ENCODE data around the gene HS6ST1. TPM values are rescaled to one million over a fixed set of nuclear protein-coding genes. Genes with fewer than 3 reads are reported as not detected.

Gene HS6ST1
- total RNA-seq, 2 donors from 2014 or later: 19.0 to 25.8 TPM

DNA sequence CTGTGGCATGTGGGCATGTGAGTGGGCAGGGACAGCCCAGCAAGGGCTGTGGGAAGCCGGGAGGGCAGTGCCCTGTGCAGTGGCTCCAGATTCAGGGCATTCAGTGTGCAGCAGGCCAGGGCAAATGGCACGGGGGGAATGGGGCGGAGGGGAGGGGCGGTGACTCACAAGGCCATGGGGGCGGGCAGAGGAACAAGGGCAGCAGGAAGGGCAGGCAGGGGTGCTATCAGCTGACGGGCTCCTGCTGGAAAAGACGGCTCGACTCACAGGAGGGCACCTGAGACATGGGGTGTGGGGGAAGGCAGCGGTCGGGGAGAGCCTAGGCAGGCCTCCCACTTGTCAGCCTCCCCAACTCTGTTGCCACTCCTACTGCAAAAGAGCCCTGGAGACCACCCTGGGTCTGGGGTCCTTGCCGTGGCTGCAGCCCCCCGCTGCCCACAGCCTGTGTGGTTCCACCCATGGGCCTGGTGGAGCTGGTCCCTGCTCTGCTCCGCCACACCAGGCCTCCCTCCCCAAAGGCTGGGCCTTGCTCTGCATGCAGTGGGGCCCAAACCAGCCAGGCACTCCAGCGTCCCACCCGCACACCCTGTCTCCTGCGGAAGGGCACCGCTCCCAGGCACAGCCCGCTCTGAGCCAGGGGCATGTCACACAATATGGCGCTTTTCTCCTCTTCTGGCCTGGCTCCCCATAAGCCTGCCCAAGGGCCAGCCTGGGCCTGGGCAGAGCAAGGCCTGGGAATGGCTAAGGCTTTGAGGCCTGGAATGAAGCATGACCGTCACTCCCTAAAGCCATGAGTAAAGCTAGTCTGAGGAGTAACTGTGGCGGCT lies 25.9 kb downstream of the HS6ST1 start:
- no peaks in the 10 kb centered on the region for H3K4me1 ChIP-seq
- no peaks in the 10 kb centered on the region for H3K36me3 ChIP-seq
- DNase-seq (ENCODE audit: low spot score): no peak
- TF ChIP-seq, protein P1, sequence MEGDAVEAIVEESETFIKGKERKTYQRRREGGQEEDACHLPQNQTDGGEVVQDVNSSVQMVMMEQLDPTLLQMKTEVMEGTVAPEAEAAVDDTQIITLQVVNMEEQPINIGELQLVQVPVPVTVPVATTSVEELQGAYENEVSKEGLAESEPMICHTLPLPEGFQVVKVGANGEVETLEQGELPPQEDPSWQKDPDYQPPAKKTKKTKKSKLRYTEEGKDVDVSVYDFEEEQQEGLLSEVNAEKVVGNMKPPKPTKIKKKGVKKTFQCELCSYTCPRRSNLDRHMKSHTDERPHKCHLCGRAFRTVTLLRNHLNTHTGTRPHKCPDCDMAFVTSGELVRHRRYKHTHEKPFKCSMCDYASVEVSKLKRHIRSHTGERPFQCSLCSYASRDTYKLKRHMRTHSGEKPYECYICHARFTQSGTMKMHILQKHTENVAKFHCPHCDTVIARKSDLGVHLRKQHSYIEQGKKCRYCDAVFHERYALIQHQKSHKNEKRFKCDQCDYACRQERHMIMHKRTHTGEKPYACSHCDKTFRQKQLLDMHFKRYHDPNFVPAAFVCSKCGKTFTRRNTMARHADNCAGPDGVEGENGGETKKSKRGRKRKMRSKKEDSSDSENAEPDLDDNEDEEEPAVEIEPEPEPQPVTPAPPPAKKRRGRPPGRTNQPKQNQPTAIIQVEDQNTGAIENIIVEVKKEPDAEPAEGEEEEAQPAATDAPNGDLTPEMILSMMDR (IDR thresholded peaks at IDR 0.05): no peak
- no peak overlapping the region for H3K4me3 ChIP-seq
- no peaks in the 10 kb centered on the region for H3K27me3 ChIP-seq
- no peaks in the 10 kb centered on the region for H3K9me3 ChIP-seq
- no peak overlapping the region for H3K27ac ChIP-seq

DNA sequence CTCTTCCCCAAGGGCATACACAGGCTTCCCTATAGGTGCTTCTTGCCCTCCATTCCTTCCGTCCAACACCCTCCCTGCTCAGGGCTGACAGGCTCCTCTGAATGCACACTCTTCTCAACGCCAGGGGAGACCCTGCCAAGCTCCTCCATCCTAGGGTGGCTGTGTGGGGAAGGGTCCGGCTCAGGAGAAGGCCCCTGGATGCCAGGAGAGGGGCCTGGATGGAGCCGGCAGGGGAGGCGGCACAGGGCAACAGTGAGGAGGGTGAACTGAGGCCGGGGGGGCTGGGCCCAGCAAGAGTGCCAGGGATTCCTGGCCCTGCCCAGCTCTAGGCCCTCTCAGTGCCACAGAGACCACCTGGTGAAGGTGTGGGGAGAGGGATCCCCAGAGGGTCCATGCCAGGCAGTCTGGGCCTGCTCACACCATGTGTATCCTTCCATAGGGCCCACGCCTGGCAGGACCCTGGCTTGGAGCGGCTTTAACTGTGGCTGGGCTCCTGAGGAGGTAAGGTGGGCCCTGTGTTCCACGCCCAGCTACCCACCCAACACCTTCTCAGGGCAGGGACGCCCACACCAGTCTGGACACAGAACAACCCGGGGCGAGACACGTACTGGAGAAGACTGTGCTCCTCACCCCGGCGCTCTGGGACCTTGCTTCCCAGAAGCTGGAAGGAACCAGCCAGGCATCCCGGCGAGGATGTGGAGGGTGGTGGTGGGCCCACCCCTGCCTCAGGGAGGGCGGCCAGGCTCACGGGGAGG lies 26.6 kb downstream of the HS6ST1 start:
- no peaks in the 10 kb centered on the region for H3K9me3 ChIP-seq
- TF ChIP-seq, protein P1 (IDR thresholded peaks at IDR 0.05): no peak
- H3K36me3 ChIP-seq: no peaks in the 10 kb centered on the region
- no peak for DNase-seq (ENCODE audit: low spot score)
- peaks cover 0 to 8% of the 10 kb centered on the region in 2 donors for H3K4me1 ChIP-seq
- H3K27ac ChIP-seq: no peak overlapping the region
- H3K27me3 ChIP-seq: no peaks in the 10 kb centered on the region
- no peak overlapping the region for H3K4me3 ChIP-seq

DNA sequence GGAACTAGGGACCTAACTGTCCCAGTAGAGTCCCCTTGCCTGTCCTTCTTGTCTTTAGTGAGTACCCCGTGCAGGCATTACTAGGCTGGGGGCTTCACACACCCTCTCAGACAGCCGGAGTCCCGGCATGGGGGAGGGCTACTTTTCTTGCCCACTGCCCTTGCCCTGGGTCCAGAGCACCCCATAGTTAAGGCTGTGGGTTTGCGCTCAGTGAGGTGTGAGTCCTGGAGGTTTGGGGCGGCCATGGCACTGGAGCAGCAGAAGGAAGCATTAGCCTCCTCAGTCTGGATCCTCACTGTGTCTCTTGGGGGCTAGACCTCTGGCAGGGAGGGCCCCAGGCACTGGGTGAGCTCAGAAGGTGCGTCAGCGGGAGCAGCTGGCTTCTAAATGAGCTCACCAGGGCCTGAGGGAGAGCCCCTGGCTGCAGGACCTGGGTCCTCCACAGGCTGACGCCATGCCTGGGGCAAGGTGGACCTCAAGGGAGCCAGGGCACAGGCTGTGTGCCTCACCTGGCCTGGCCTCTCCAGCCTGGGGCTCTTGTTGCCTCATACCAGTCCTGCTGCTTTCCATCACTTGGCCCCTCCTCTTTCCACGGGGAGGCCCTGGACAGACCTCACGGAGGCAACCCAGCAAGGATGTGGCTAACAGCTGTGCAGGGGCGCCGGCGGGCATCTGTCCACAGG lies 27.4 kb downstream of the HS6ST1 start:
- H3K36me3 ChIP-seq: no peaks in the 10 kb centered on the region
- H3K4me1 ChIP-seq: peaks cover 0 to 15% of the 10 kb centered on the region in 2 donors
- H3K27ac ChIP-seq: no peak overlapping the region
- H3K9me3 ChIP-seq: no peaks in the 10 kb centered on the region
- no peak overlapping the region for H3K4me3 ChIP-seq
- no peaks in the 10 kb centered on the region for H3K27me3 ChIP-seq
- DNase-seq (ENCODE audit: low spot score): no peak
- TF ChIP-seq, protein P1 (IDR thresholded peaks at IDR 0.05): no peak

DNA sequence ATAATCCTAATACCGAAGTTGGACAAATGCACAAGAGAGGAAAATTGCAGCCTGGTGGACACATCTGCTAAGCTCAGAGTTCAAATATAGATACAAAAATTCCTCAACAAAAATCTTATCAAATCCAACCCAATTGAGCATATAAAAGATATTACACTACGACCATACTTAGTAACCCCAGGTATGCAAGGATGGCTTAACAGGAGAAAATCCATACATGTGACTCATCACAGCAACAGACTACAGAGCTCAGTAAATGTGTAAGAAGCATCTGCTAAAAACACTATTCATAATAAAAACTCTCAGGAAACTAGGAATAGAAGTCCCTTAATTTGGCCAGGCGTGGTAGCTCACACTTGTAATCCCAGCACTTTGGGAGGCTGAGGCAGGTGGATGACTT lies 28.3 kb downstream of the HS6ST1 start:
- Histone ChIP-seq H3K36me3 (no peaks in the 10 kb centered on the region), H3K9me3 (no peaks in the 10 kb centered on the region), H3K27ac (no peak overlapping the region), H3K4me3 (no peak overlapping the region), H3K4me1 (peaks cover 0 to 19% of the 10 kb centered on the region in 2 donors), H3K27me3 (no peaks in the 10 kb centered on the region)
- no peak for DNase-seq (ENCODE audit: low spot score)
- TF ChIP-seq, protein P1 (IDR thresholded peaks at IDR 0.05): no peak

DNA sequence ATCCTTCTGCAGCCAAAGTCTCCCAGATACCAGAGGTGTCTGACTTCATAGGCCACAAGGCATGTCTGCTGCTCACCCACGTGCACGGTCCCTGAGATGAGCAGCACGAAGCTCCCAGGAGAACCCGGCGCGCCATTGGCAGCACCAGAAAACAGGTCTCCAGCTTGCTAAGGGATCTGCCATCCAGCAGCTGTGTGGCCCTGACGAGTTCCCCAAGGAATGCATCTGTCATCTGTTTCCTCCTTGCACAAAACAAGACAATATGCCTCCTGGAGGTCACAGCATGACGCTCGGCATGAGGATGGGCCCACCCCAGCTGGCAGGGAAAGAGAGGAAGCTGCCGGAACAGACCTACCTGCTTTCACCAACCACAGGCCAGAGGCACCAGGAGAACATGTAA lies 29.2 kb downstream of the HS6ST1 start:
- H3K4me3 ChIP-seq: no peak overlapping the region
- H3K27me3 ChIP-seq: no peaks in the 10 kb centered on the region
- DNase-seq (ENCODE audit: low spot score): no peak
- TF ChIP-seq, protein P1 (IDR thresholded peaks at IDR 0.05): no peak
- H3K36me3 ChIP-seq: no peaks in the 10 kb centered on the region
- no peak overlapping the region for H3K27ac ChIP-seq
- H3K4me1 ChIP-seq: peaks cover 0 to 19% of the 10 kb centered on the region in 2 donors
- no peaks in the 10 kb centered on the region for H3K9me3 ChIP-seq

Data from right atrium auricular region (tissue), 2 donors.